ENCODE data around the gene TMC8. TPM values are rescaled to one million over a fixed set of nuclear protein-coding genes. Genes with fewer than 3 reads are reported as not detected.
A peak's percentile ranks its signal among the peaks of the same experiment; 100 is the strongest.

TMC8 gene
- total and polyA plus RNA-seq, 2 of the 8 experiments (the other 6 are each of a cell fraction or from before 2014, with no cell fraction given) = 1.00 to 2.8 TPM

GRCh38 chr17:78179372-78179771 is 48.8 kb downstream of the TMC8 start:
- Histone ChIP-seq H3K4me2 (ENCODE audit: insufficient read depth in 1 of 2, low read depth in 2 of 2, low read length in 2 of 2) (no peak overlapping the region), H3K9ac (replicated peaks in 1 of 4; ENCODE audit: extremely low read depth in 1 of 4, low read depth in 3 of 4, low read length in 3 of 4) (no peak overlapping the region), H3K23me2 (ENCODE audit: low read depth, low read length) (no peaks in the 10 kb centered on the region), H3K27me3 (replicated peaks in 1 of 4; ENCODE audit: control insufficient read depth in 3 of 4, extremely low read depth in 1 of 4, insufficient read depth in 3 of 4, low read length in 3 of 4) (no peaks in the 10 kb centered on the region), H2BK120ac (replicated peaks; ENCODE audit: low read depth, low read length) (no peak overlapping the region), H2BK12ac (ENCODE audit: low read depth, low read length) (no peak overlapping the region), H3K9me3 (ENCODE audit: insufficient read depth in 2 of 2, low read depth in 1 of 2, low read length in 1 of 2) (no peaks in the 10 kb centered on the region), H2AK5ac (ENCODE audit: low read depth, low read length) (no peak overlapping the region), H3K79me2 (ENCODE audit: control insufficient read depth in 1 of 2, insufficient read depth in 2 of 2, low read length in 2 of 2) (peaks cover 0 to 4% of the 10 kb centered on the region in 2 experiments; a peak in 1 of 4 replicates), H4K5ac (ENCODE audit: insufficient read length, low read depth, low read length) (no peak overlapping the region), H3K4me1 (replicated peaks in 1 of 4; ENCODE audit: control insufficient read depth in 3 of 4, insufficient read depth in 4 of 4, low read length in 3 of 4) (peaks cover 0 to 3% (median under 1%) of the 10 kb centered on the region in 4 experiments; a peak in 5 of 7 replicates), H3K23ac (ENCODE audit: insufficient read length) (no peak overlapping the region), H2BK15ac (ENCODE audit: low read length) (no peak overlapping the region), H3K27ac (ENCODE audit: low read depth, low read length) (no peak overlapping the region), H3K14ac (ENCODE audit: insufficient read length) (no peak overlapping the region), H3K4ac (replicated peaks; ENCODE audit: insufficient read length, low read depth, low read length) (no peak overlapping the region), H3K56ac (replicated peaks; ENCODE audit: insufficient read length, low read depth, low read length) (no peak overlapping the region), H4K91ac (replicated peaks; ENCODE audit: insufficient read length, low read length) (no peak overlapping the region), H3K79me1 (ENCODE audit: low read depth, low read length) (peaks cover 3% of the 10 kb centered on the region; the same call in 1 of the 2 replicates), H3K18ac (ENCODE audit: extremely low read depth, low read length) (no peak overlapping the region), H4K8ac (ENCODE audit: extremely low read depth, insufficient read depth, low read length) (no peak overlapping the region), H4K20me1 (replicated peaks in 1 of 2; ENCODE audit: control insufficient read depth in 1 of 2, insufficient read depth in 2 of 2, low read length in 2 of 2) (peaks cover 8 to 16% of the 10 kb centered on the region in 2 experiments), H2BK20ac (ENCODE audit: low read length) (no peak overlapping the region), H3K36me3 (ENCODE audit: control insufficient read depth in 2 of 4, insufficient read depth in 4 of 4, low read length in 3 of 4) (peaks cover 25 to 76% (median 52%) of the 10 kb centered on the region in 4 experiments), H3K4me3 (ENCODE audit: extremely low read depth in 1 of 4, insufficient read depth in 2 of 4, low read depth in 3 of 4, low read length in 4 of 4) (no peak overlapping the region), H2BK5ac (ENCODE audit: low read depth, low read length) (no peak overlapping the region), H2AFZ (ENCODE audit: low read length) (no peak overlapping the region)
- TF ChIP-seq POLR2A (IDR thresholded peaks at IDR 0.05; ENCODE audit: control extremely low read depth in 1 of 2, low read depth in 2 of 2, low read length in 2 of 2) (0 out of 3 replicates have a peak, but pooled peaks of 1 of the 2 experiments have one; percentile 39), CEBPB (IDR thresholded peaks at IDR 0.05; ENCODE audit: low read depth, low read length) (no peak)
- 95% methylated on average over 17 of the region's 17 CpGs; no CpG with 5 or more reads in 1 of the 2 experiments for WGBS, 2 experiments (ENCODE audit: extremely low coverage in 1 of 2, insufficient coverage in 1 of 2, insufficient read length in 1 of 2, insufficient replicate concordance in 2 of 2, low coverage in 1 of 2, low lambda C conversion rate in 2 of 2, missing lambda C conversion rate in 1 of 2)
- CTCF ChIA-PET (ENCODE audit: partially characterized antibody) = interaction anchor here (0.6 to 10.0 kb wide), 4 partner anchors 7 to 130 kb away, joined by 3 to 87 read pairs (median 40); partner anchors contain the start of genes AFMID and TK1
- POLR2A ChIA-PET (ENCODE audit: partially characterized antibody) = interaction anchor here (0.8 to 1.9 kb wide), 2 partner anchors 10 to 11 kb away, joined by 3 to 8 read pairs; no protein-coding TSS in a partner anchor
- FAIRE-seq (no peak), DNase-seq (ENCODE audit: low read depth in 1 of 2, low spot score in 2 of 2) (no peak)

Measured in H1 (cell line).